AG09319 (cell line): ENCODE results near the gene SEMA4C.

Source experiments
- DNase-seq: peaks from one replicate; pipeline ENCODE4 v3.0.0-alpha.2; 2010; ENCODE audit warnings: low read depth; ENCODE audit errors: extremely low read depth
- CTCF ChIP-seq: IDR thresholded peaks from 2 replicates; pipeline ENCODE4 v1.5.1; 2011; ENCODE audit warnings: low read depth, mild to moderate bottlenecking, inconsistent platforms, low read length, moderate library complexity

Gene SEMA4C

GRCh38 chr2:96903318-96903717, 33.4 kb upstream of the SEMA4C start:
- TF ChIP-seq CTCF: no peak
- no peak for DNase-seq

- no peak for TF ChIP-seq CTCF
- DNase-seq: no peak
Measured at GRCh38 chr2:96900237-96900636, 30.4 kb upstream of the SEMA4C start.

- no peak for TF ChIP-seq CTCF
- no peak for DNase-seq
Measured at GRCh38 chr2:96899413-96899741, 29.5 kb upstream of the SEMA4C start.

GRCh38 chr2:96898641-96899412, 28.9 kb upstream of the SEMA4C start:
- TF ChIP-seq CTCF: no peak
- DNase-seq: no peak

GRCh38 chr2:96898135-96898505, 28.2 kb upstream of the SEMA4C start:
- no peak for DNase-seq
- TF ChIP-seq CTCF: no peak

GRCh38 chr2:96897491-96898134, 27.7 kb upstream of the SEMA4C start:
- no peak for TF ChIP-seq CTCF
- no peak for DNase-seq

- no peak for TF ChIP-seq CTCF
Measured at GRCh38 chr2:96895746-96896651, 26.1 kb upstream of the SEMA4C start.

More at GRCh38 chr2:96895746-96896651, 26.1 kb upstream of the SEMA4C start:
- DNase-seq: no peak
